K562 (cell line): ENCODE data around the gene GCN1. TPM values are rescaled to one million over a fixed set of nuclear protein-coding genes. Genes with fewer than 3 reads are reported as not detected.

Experiments used
- CBX2 ChIP-seq: fragments of 200-600 bp; sonication (generic); IDR thresholded peaks from one replicate; pipeline ENCODE4 v1.6.1; 2012; ENCODE audit warnings: mild to moderate bottlenecking, low read length, inconsistent platforms; ENCODE audit not compliant: insufficient read depth, poor library complexity, severe bottlenecking
- CHCHD3 ChIP-seq: fragments of 250-450 bp; sonication (Bioruptor Pico); IDR thresholded peaks from 2 replicates; pipeline ENCODE4 v2.1.2; 2022; ENCODE audit warnings: mild to moderate bottlenecking
- MAFG ChIP-seq: fragments of 450-650 bp; conservative IDR thresholded peaks from 2 replicates; pipeline ENCODE4 v1.6.1; 2016; ENCODE audit warnings: missing genetic modification characterization, missing compliant biosample characterization
- MGA ChIP-seq: fragments of 450-650 bp; IDR thresholded peaks from 2 replicates; pipeline ENCODE4 v1.6.1; 2016; ENCODE audit warnings: mild to moderate bottlenecking, moderate library complexity
- NFE2 ChIP-seq: IDR thresholded peaks from 2 replicates; pipeline ENCODE4 v1.6.1; 2014; ENCODE audit warnings: antibody characterized with exemption, low read depth
- PREB ChIP-seq: sonication (generic); formaldehyde crosslinking; IDR thresholded peaks from 2 replicates; pipeline ENCODE4 v1.8.1; 2023; ENCODE audit warnings: mild to moderate bottlenecking, missing genetic modification reagents
- PRPF4 ChIP-seq: fragments of 200-400 bp; formaldehyde crosslinking; IDR thresholded peaks from one replicate; pipeline ENCODE4 v1.6.1; 2017; ENCODE audit warnings: low read length, low read depth, mild to moderate bottlenecking; ENCODE audit not compliant: insufficient read depth, poor library complexity, severe bottlenecking
- RAD21 ChIP-seq, 2 experiments: fragments of 250-450 bp in 1 of 2; fragments of 450-650 bp in 1 of 2; sonication (Bioruptor Pico) in 1 of 2; formaldehyde crosslinking in 1 of 2; IDR thresholded peaks in 1 of 2; conservative IDR thresholded peaks in 1 of 2; 2 replicates each; pipeline versions ENCODE4 v1.4.0 to v1.8.0; 2020 to 2022; ENCODE audit warnings: mild to moderate bottlenecking in 2 of 2, moderate library complexity in 1 of 2
- YY1 ChIP-seq, 3 experiments: IDR thresholded peaks; 2 replicates each; pipeline ENCODE4 v1.6.1; 2011; ENCODE audit warnings: low read length in 2 of 3, mild to moderate bottlenecking in 2 of 3, moderate library complexity in 2 of 3, borderline replicate concordance in 1 of 3, control low read depth in 1 of 3, low read depth in 1 of 3; ENCODE audit not compliant: insufficient read depth in 3 of 3, insufficient replicate concordance in 2 of 3, control insufficient read depth in 1 of 3, insufficient read length in 1 of 3; ENCODE audit errors: extremely low read depth in 1 of 3
- ZC3H11A ChIP-seq: IDR thresholded peaks from 2 replicates; pipeline ENCODE4 v1.6.1; 2012; ENCODE audit warnings: low read depth, low read length, improper control_type of control experiment
- ZNF717 ChIP-seq: fragments of 250-450 bp; sonication (Bioruptor Pico); IDR thresholded peaks from 2 replicates; pipeline ENCODE4 v1.5.0; 2021
- polyA plus RNA-seq, 8 experiments: library from polyadenylated mRNA; depleted of rRNA in 4 of 8; stranded (reverse) in 5 of 8; unstranded in 3 of 8; fragments of >200 nt; fragmentation: Nextera tagmentation in 2 of 8; fragmentation: Illumina TruSeq in 1 of 8; extraction: Ambion mirVana in 2 of 8; extraction: Trizol in 1 of 8; gene quantifications; 2 replicates each; pipeline versions ENCODE4 v1.2.1 to v1.2.3, GENCODE V29; 2011 to 2014; ENCODE audit warnings: inconsistent platforms in 1 of 8, missing spikeins in 1 of 8
- total RNA-seq, 7 experiments: library from RNA; depleted of rRNA in 6 of 7; stranded (reverse); fragments of >200 nt in 6 of 7; fragmentation: Illumina TruSeq in 2 of 7; extraction: Trizol in 2 of 7; gene quantifications; 2 replicates each; pipeline versions ENCODE4 v1.2.1 to v1.2.3, GENCODE V29; 2011 to 2021; ENCODE audit warnings: low replicate concordance in 1 of 7
- TF ChIP-seq, protein P1 (sequence below): fragments of 250-450 bp; sonication (Bioruptor Pico); IDR thresholded peaks from 2 replicates; pipeline ENCODE4 v1.5.0; 2021

Gene GCN1
- total and polyA plus RNA-seq, 9 of the 15 experiments (the other 6 are each of a cell fraction or from before 2014, with no cell fraction given): 11.9 to 190 (median 51.7) TPM

- TF ChIP-seq MGA (no peak), MAFG (peak; percentile 56), ZC3H11A (no peak), CHCHD3 (CRISPR knock-in tag) (no peak), PRPF4 (no peak), RAD21 (CRISPR knock-in tag; conservative IDR thresholded peaks at IDR 0.05 in 1 of 2, IDR thresholded peaks at IDR 0.05 in 1 of 2) (no peak), NFE2 (peak; percentile 46; the same call in 1 of the 2 replicates), CBX2 (no peak), PREB (CRISPR knock-in tag) (0 out of 2 replicates have a peak, but pooled peaks have one; percentile 67), ZNF717 (0 out of 2 replicates have a peak, but pooled peaks have one; percentile 40), YY1 (IDR thresholded peaks at IDR 0.05; ENCODE audit: borderline replicate concordance in 1 of 3, control insufficient read depth in 1 of 3, extremely low read depth in 1 of 3, insufficient read depth in 3 of 3, insufficient read length in 1 of 3, insufficient replicate concordance in 2 of 3, low read depth in 1 of 3, low read length in 2 of 3) (no peak)
- TF ChIP-seq, protein P1, sequence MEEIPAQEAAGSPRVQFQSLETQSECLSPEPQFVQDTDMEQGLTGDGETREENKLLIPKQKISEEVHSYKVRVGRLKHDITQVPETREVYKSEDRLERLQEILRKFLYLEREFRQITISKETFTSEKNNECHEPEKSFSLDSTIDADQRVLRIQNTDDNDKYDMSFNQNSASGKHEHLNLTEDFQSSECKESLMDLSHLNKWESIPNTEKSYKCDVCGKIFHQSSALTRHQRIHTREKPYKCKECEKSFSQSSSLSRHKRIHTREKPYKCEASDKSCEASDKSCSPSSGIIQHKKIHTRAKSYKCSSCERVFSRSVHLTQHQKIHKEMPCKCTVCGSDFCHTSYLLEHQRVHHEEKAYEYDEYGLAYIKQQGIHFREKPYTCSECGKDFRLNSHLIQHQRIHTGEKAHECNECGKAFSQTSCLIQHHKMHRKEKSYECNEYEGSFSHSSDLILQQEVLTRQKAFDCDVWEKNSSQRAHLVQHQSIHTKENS (CRISPR knock-in tag): no peak
Observed at GRCh38 chr12:120199595-120200306, 5.2 kb upstream of the GCN1 start (continued).
